Activated CD8-positive, alpha-beta memory T cell treated with anti-CD3 and anti-CD28 coated beads for 4 hours (primary cell): ENCODE results near the gene MYO1C.
"Not testable (repeated sequence)": the region's sequence is repeated elsewhere in the genome, so short reads cannot be mapped to it uniquely, and the experiment has no call there.

Experiments
- DNase-seq, 2 donors: peaks; one replicate each; pipeline ENCODE4 v3.0.0-alpha.2; 2020; ENCODE audit warnings: low read depth in 2 of 2

The MYO1C gene

GRCh38 chr17:1509290-1509881 is 16.9 kb upstream of the MYO1C start:
- DNase-seq, result no peak

GRCh38 chr17:1508709-1509108 is 16.2 kb upstream of the MYO1C start:
- not testable (repeated sequence) for DNase-seq

- no peak for DNase-seq
Observed at GRCh38 chr17:1506649-1507267, 14.3 kb upstream of the MYO1C start.

- DNase-seq, result no peak
Observed at GRCh38 chr17:1505586-1505985, 13.1 kb upstream of the MYO1C start.

GRCh38 chr17:1504866-1505265 is 12.4 kb upstream of the MYO1C start:
- no peak for DNase-seq

- DNase-seq, result no peak
Observed at GRCh38 chr17:1503699-1504098, 11.2 kb upstream of the MYO1C start.

- DNase-seq, result no peak
Observed at GRCh38 chr17:1498869-1499268, 6.4 kb upstream of the MYO1C start.

- no peak for DNase-seq
Observed at GRCh38 chr17:1498233-1498632, 5.7 kb upstream of the MYO1C start.

- no peak for DNase-seq
Observed at GRCh38 chr17:1497831-1498230, 5.3 kb upstream of the MYO1C start.

- DNase-seq, result no peak
Observed at GRCh38 chr17:1496869-1497268, 4.4 kb upstream of the MYO1C start.

- no peak for DNase-seq
Observed at GRCh38 chr17:1495265-1495989, 2.9 kb upstream of the MYO1C start.

- no peak for DNase-seq
Observed at GRCh38 chr17:1494736-1495253, 2.3 kb upstream of the MYO1C start.

- no peak for DNase-seq
Observed at GRCh38 chr17:1494203-1494602, 1.7 kb upstream of the MYO1C start.

GRCh38 chr17:1493291-1493980 is 950 bp upstream of the MYO1C start:
- DNase-seq, result no peak

GRCh38 chr17:1491443-1492248 is 840 bp downstream of the MYO1C start:
- no peak for DNase-seq

GRCh38 chr17:1490643-1491442 is 1.6 kb downstream of the MYO1C start:
- DNase-seq, result peak in 1 of 2 donors; percentile 26

- DNase-seq, result no peak
Observed at GRCh38 chr17:1488826-1489270, 3.6 kb downstream of the MYO1C start.

- peak; percentile 36 to 45 for DNase-seq
Observed at GRCh38 chr17:1487939-1488825, 4.3 kb downstream of the MYO1C start.
